ENCODE data around the gene MAGI2. TPM values are rescaled to one million over a fixed set of nuclear protein-coding genes. Genes with fewer than 3 reads are reported as not detected.

Gene MAGI2
- total RNA-seq, 6 experiments from 2014 or later, result 7.1 to 9.8 (median 8.5) TPM

DNA sequence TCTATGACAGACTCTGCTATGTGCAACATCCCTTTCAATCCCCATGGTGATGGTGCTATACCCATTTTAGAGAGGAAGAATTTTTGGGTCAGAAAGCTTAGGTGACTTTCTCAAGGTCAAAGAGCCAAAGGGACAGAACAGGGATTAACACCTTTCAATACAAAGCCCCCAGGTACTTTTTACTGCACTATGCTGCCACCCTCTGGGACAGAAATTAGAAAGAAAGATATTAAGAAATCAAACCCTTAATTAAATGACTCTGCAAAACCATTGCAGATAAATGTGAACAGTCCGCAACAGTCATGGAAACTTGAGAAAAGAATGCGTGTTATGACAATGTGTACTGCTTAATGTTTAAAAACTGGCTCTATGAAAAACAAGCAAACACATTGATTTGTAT lies 673.7 kb downstream of the MAGI2 start:
- H3K9me3 Mint-ChIP-seq, result no peaks in the 10 kb centered on the region
- TF ChIP-seq, protein P1, sequence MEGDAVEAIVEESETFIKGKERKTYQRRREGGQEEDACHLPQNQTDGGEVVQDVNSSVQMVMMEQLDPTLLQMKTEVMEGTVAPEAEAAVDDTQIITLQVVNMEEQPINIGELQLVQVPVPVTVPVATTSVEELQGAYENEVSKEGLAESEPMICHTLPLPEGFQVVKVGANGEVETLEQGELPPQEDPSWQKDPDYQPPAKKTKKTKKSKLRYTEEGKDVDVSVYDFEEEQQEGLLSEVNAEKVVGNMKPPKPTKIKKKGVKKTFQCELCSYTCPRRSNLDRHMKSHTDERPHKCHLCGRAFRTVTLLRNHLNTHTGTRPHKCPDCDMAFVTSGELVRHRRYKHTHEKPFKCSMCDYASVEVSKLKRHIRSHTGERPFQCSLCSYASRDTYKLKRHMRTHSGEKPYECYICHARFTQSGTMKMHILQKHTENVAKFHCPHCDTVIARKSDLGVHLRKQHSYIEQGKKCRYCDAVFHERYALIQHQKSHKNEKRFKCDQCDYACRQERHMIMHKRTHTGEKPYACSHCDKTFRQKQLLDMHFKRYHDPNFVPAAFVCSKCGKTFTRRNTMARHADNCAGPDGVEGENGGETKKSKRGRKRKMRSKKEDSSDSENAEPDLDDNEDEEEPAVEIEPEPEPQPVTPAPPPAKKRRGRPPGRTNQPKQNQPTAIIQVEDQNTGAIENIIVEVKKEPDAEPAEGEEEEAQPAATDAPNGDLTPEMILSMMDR (IDR thresholded peaks at IDR 0.05), result no peak; the same call in 1 of the 2 replicates
- no peak overlapping the region for H3K4me3 Mint-ChIP-seq
- H3K36me3 Mint-ChIP-seq (ENCODE audit: low read depth), result no peaks in the 10 kb centered on the region
- no peaks in the 10 kb centered on the region for H3K27me3 Mint-ChIP-seq (ENCODE audit: insufficient read depth)
- no peak for DNase-seq
- no peak overlapping the region for H3K27ac Mint-ChIP-seq
- peaks cover 15% of the 10 kb centered on the region for H3K4me1 Mint-ChIP-seq (ENCODE audit: low read depth)

DNA sequence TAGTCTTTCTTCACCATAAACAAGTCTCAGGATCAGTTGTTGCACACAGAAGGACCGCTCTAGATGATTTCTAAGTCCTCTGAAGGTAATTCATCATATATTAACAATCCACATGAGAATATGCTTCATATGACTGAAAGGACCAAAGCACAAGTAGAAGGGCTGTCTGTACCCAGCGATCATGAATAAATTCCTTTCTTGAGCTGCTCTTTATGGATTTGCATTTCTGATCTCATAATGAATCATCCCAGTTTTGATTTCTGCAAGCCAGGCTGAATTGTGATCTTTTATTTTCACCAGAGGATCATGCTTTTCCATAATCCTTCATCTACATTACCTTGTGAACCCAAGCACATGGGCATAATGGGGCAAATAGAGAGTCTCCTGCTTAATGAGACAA lies 675.6 kb downstream of the MAGI2 start:
- DNase-seq, result peak; percentile 16
- peaks cover 15% of the 10 kb centered on the region for H3K4me1 Mint-ChIP-seq (ENCODE audit: low read depth)
- H3K9me3 Mint-ChIP-seq, result no peaks in the 10 kb centered on the region
- H3K27me3 Mint-ChIP-seq (ENCODE audit: insufficient read depth), result no peaks in the 10 kb centered on the region
- TF ChIP-seq, protein P1 (IDR thresholded peaks at IDR 0.05), result no peak
- H3K36me3 Mint-ChIP-seq (ENCODE audit: low read depth), result no peaks in the 10 kb centered on the region
- H3K27ac Mint-ChIP-seq, result peak overlapping the region; percentile 24
- H3K4me3 Mint-ChIP-seq, result no peak overlapping the region; the same call in 1 of the 2 replicates

DNA sequence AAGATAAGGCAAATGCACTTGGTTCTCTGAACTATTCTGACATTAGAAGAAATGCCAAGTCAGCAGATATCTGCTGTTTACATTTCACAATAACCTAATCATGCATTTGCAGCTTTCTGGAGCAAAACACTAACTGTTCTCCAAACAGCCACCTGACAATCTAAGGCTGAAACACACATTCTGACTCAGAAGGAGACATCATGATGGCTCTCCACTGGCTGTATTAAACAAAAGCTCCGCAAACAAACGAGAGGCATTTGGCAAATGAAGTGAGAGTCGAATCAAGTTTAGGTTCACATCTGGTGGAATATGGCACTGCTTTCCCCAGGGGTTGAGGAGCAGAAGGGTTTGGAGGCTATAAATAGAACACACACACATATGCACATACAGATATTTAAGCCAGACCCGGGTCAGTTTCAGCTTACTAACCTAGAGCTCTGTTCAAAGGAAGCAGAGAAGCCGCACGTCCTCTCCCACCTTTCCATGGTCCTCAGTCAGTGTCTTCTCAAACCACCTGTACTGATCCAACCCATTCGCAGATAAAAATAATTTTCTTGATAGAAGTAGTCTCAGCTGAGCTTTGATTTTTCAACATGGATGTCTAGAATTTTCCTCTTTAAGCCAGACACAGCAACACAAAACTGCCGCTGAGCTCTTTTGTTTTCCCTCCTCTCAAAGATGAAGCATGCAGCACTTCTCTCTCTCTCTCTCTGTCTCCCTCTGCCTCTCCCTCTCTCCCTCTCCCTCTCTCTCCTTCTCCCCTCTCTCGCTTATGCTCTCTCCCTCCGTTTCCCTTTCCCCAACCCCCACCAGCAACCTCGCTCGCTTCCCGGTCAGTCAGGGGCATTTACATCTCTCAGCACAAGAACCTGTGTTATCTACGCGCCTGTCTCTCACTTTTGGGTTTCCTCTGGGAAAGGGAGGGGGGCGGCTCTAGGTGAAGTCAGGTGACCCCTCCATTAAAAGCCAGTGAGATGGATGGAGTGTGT lies 682.8 kb downstream of the MAGI2 start:
- Mint-ChIP-seq H3K4me3 (no peak overlapping the region), H3K27me3 (ENCODE audit: insufficient read depth) (0 out of 2 replicates have a peak, but pooled peaks cover 1% of the 10 kb centered on the region), H3K27ac (peak overlapping the region; percentile 71), H3K36me3 (ENCODE audit: low read depth) (no peaks in the 10 kb centered on the region), H3K9me3 (no peaks in the 10 kb centered on the region), H3K4me1 (ENCODE audit: low read depth) (no peaks in the 10 kb centered on the region; the same call in 1 of the 2 replicates)
- TF ChIP-seq, protein P1 (IDR thresholded peaks at IDR 0.05), result no peak
- peak; percentile 1 for DNase-seq

DNA sequence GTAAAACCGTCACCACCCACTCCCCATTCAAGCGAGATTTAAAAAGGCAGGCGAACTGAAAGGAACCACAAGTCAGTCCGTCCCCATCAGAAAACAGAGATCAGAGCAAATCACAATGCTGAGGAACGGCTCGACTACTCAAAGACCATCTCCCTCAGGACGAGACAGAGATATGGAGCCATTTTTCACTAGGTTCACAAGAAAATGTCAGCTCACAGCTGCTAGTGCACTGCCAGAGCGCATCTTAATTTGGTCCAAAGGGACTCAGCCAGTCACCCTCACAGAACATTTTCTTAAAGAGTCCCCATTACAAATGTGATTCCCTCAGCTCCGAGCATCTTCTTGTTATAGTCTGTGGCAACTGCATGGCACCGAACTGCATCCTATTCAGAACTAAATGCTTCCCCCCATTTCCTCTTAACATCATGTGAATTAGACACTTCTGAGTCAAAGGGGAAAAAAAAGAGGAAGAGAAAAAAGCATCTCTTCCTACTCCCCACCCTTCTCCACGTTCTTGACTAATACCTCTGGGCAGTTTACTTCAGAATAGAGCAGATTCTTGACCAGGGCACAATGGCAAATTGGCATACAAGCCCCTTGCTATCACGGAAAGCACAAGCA lies 683.9 kb downstream of the MAGI2 start:
- Mint-ChIP-seq H3K27ac (no peak overlapping the region), H3K9me3 (no peaks in the 10 kb centered on the region)
- DNase-seq, result no peak

DNA sequence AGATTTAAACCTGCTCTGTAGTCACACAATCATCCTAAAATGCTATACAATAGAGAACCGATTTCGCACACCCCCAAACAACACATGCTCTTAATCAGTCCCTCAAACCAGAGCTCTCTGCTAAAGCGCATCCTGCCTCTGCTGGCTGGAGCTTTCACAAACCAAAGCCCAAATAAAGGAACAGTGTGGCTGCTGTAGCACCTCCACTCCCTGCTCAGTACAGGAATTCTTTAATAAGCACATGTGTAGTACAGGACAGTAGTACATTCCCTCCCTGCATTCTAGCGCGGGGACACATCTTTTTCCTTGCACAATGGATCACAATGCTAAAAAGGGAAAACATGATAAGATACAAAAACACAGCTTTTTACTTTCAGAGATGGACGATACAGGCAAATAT lies 684.6 kb downstream of the MAGI2 start:
- H3K27me3 Mint-ChIP-seq (ENCODE audit: insufficient read depth), result 0 out of 2 replicates have a peak, but pooled peaks cover 1% of the 10 kb centered on the region
- peak; percentile 7 for DNase-seq

More for the DNA sequence above, 683.9 kb downstream of the MAGI2 start:
- H3K27me3 Mint-ChIP-seq (ENCODE audit: insufficient read depth), result 0 out of 2 replicates have a peak, but pooled peaks cover 1% of the 10 kb centered on the region
- H3K4me1 Mint-ChIP-seq (ENCODE audit: low read depth), result no peaks in the 10 kb centered on the region; the same call in 1 of the 2 replicates
- H3K36me3 Mint-ChIP-seq (ENCODE audit: low read depth), result no peaks in the 10 kb centered on the region
- TF ChIP-seq, protein P1 (IDR thresholded peaks at IDR 0.05), result no peak
- no peak overlapping the region for H3K4me3 Mint-ChIP-seq

More for the DNA sequence above, 684.6 kb downstream of the MAGI2 start:
- Mint-ChIP-seq H3K4me3 (no peak overlapping the region), H3K9me3 (no peaks in the 10 kb centered on the region), H3K4me1 (ENCODE audit: low read depth) (no peaks in the 10 kb centered on the region; the same call in 1 of the 2 replicates), H3K27ac (no peak overlapping the region), H3K36me3 (ENCODE audit: low read depth) (no peaks in the 10 kb centered on the region)
- TF ChIP-seq, protein P1 (IDR thresholded peaks at IDR 0.05), result no peak

All from HFFc6 (cell line).